ENCODE results near the gene DRD4. TPM values are rescaled to one million over a fixed set of nuclear protein-coding genes. Genes with fewer than 3 reads are reported as not detected.
"Not testable (repeated sequence)": the region's sequence is repeated elsewhere in the genome, so short reads cannot be mapped to it uniquely, and the experiment has no call there.

Gene DRD4
- total RNA-seq, 1 experiment from 2014 or later: not detected

DNA sequence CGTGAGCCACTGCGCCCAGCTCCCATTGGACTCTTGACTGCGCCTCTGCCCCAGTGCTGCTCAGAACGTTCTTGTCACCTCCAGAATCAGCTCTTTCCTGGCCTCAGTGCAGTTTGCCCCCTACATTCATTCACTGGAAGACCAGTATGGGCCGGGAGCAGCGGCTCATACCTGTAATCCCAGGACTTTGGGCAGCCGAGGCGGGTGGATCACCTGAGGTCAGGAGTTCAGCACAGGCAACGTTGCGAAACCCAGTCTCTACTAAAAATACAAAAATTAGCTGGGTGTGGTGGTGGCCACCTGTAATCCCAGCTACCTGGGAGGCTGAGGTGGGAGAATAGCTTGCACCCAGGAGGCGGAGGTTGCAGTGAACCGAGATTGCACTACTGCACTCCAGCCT lies 17.4 kb downstream of the DRD4 start:
- DNase-seq (ENCODE audit: low read depth, low spot score); in situ Hi-C loops (cut with HindIII; ENCODE audit: low pct_unique_long_range_greater_than_20kb, low sequenced_read_pairs): not testable (repeated sequence)

DNA sequence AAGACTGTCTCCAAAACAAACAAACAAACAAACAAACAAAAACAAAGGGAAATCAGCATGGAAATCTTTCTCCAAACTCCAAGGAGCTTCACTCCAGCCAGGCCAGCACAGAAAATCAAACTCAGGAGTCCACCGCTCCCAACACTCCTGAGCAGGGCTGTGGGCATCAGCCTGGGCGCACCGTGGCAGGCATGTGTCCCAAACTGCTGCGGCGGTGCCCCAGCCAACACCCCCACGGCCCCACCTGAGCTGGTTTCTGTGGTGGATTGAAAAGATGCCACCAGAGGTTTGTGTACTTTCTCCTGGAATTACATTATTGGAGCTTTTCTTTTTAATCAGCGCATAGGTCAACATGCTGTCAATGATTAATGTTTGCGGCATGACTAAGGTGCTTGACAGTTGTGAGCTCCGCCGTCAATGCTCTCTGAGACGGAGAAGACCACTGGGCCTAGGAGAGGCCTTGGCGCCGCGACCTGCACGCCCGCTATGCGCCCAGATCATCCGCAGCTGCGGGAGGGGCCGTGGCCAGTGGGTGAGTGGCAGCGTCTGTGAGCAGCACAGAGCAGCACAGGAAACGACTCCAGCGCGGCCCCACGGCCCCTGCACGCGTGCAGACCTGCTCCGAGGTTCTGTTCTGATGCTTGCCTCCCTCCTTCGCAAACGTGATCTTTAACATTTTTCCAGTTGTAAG lies 18.1 kb downstream of the DRD4 start:
- DNase-seq (ENCODE audit: low read depth, low spot score): no peak
- in situ Hi-C loops (cut with HindIII; ENCODE audit: low pct_unique_long_range_greater_than_20kb, low sequenced_read_pairs): no loop called here

DNA sequence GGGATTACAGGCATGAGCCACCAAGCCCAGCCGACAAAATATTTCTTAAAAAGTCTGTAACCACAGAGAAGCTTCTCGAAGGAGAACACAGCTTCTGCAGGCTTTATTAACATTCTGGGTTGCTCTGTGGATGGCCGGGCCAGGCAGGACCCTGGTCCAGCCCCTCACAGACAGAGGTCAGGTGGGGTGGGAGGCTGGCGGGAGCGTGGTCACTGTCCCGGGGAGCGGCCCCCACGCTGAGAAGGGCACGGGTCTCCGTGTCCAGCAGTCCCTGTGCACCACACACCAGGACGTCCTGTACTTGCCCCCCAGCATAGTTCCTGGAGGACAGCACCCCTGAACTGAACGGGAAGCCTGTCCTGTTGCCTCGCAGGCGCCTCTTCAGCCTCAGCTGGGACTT lies 19.4 kb downstream of the DRD4 start:
- in situ Hi-C loops (cut with HindIII; ENCODE audit: low pct_unique_long_range_greater_than_20kb, low sequenced_read_pairs): no loop called here
- DNase-seq (ENCODE audit: low read depth, low spot score): no peak

DNA sequence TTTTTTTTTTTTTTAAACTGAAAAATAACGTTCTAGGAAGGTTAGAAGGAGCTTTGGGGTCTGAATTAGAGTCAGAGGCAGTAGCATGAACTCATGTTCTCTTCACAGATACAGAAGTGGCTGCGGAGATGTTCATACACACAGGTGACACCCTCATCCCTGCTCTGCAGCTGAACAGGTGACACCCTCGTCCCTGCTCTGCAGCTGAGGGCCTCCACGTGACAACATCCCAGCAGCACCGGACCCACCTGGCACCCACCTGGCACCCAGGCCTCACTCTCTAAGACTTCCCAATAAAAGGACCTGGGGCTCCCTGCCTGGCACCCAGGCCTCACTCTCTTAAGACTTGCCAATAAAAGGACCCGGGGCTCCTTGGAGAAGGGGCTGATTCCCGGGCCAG lies 19.8 kb downstream of the DRD4 start:
- no peak for DNase-seq (ENCODE audit: low read depth, low spot score)
- in situ Hi-C loops (cut with HindIII; ENCODE audit: low pct_unique_long_range_greater_than_20kb, low sequenced_read_pairs): no loop called here

DNA sequence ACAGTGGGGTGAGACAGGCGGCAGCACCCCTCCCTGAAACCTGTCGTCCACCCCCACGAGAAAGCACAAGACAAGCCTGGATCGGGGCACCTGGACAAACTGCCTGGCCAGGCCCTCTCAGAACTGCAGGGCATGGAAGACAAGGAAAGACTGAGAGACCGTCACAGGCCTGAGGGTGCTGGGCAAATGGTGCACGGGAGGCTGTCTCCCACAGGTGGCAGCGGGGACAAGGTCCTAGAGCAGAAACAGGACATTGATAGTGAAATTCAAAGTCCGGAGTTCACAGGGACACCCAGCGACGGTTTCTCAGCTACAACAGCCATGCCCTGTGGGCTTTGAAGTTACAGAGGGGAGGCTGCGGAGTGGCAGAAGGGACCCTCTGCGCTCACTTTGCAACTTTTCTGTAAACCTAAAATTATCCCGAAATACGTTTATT lies 20.6 kb downstream of the DRD4 start:
- in situ Hi-C loops (cut with HindIII; ENCODE audit: low pct_unique_long_range_greater_than_20kb, low sequenced_read_pairs): no loop called here
- DNase-seq (ENCODE audit: low read depth, low spot score): no peak

DNA sequence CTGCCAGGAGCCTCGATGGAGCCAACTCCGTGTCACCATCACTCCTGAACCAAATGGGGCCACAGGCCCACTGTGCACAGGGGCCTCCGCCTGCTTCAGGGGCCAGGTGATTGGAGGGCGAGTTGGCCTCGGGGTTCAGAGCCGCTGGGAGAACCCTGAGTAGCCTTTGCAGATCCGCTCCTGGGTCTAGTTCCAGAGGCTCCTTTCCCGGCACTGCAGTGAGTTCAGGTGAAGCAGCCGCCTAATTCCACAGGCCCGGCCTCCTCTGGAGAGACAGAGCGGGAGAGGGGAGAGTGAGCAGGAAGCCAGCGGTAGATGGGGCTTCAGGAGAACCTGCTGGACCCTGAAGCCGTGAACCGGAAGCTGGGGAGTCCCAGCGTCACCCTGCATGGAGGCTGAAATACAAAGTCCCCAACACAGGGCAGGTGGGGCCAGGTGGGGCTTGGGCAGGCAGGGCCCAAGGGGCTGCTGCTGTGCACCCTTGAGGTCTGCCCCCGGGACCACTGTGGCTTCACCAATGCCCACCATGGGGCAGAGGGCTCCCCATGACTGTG lies 22.5 kb downstream of the DRD4 start:
- no peak for DNase-seq (ENCODE audit: low read depth, low spot score)
- in situ Hi-C loops (cut with HindIII; ENCODE audit: low pct_unique_long_range_greater_than_20kb, low sequenced_read_pairs): no loop called here

DNA sequence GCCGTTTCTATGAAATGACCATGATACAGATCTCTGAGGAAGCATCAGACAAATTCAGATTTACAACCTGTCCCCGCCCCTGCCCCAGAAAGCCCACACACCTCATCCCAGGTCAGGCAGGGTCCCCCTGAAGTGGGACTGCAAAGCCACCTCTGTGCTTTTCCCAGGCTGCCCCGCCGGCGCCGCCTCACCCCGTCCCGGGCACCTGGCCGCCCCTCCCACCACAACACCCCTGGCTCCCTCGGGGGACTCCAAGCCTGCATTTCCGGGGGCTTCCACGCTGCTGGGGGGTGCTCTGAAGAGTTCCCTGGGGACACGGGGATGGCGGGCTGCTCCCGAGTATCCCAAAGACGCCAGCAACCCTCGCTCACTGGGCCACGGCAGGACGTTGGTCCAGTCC lies 23.2 kb downstream of the DRD4 start:
- DNase-seq (ENCODE audit: low read depth, low spot score): no peak
- in situ Hi-C loops (cut with HindIII; ENCODE audit: low pct_unique_long_range_greater_than_20kb, low sequenced_read_pairs): no loop called here

DNA sequence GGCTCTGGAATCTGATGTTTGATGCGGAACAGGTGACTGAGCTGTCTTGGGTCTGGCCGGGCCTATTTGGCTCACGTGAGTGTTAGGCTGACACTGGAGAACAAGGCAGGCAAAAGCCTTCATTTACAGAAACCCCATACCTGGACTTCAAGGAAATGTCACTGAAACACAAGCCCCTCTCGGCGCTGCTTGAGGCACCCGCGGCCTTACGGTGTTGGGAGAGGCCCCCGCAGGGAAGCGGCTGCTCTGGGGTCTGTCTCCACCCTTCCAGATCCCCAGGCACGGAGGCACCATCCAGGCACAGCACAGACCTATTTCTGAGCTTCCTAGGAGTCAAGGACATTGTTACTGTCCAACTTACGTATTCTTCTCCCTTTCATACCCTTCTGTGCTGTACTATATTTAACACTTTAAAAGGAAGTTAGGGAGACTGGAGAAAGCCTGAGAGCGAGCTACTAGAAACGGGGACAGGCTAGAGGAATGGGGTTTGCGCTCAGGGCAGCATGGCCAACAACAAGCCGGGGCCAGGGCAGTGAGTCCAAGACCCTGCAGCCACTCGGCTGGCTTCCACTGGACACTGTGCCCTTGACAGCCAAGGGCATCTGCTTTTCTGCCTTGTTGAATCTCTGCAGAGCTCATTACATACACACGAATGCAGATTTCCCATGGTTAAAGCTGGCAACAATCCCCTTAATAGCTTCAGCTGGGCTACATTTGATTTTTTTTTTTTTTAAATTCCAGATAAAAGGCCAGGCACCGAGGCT lies 23.8 kb downstream of the DRD4 start:
- DNase-seq (ENCODE audit: low read depth, low spot score): no peak
- in situ Hi-C loops (cut with HindIII; ENCODE audit: low pct_unique_long_range_greater_than_20kb, low sequenced_read_pairs): no loop called here

DNA sequence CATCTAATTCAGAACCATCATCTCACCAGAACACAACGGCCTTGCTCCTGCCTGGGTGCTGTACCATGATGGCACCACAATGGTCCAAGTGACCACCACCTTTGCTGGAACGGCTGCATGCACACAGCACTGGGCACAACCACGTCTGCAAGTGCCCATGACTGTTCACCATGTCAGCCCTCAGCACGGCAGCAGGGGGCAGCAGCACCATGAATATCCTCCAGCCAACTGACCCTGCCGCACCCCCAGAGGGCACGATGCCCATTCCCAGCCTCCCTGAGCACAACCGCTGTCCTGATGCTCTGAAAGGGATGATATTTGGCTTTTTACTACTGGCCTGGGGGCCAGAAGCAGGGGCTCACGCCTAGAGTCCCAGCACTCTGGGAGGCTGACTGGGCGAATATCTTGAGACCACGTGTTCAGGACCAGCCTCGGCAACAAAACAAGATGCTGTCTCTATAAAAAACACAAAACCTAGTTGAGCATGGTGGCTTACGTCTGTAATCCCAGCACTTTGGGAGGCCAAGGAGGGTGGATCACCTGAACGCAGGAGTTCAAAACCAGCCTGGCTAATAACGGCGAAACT lies 25.7 kb downstream of the DRD4 start:
- in situ Hi-C loops (cut with HindIII; ENCODE audit: low pct_unique_long_range_greater_than_20kb, low sequenced_read_pairs): no loop called here
- DNase-seq (ENCODE audit: low read depth, low spot score): peak; percentile 72

DNA sequence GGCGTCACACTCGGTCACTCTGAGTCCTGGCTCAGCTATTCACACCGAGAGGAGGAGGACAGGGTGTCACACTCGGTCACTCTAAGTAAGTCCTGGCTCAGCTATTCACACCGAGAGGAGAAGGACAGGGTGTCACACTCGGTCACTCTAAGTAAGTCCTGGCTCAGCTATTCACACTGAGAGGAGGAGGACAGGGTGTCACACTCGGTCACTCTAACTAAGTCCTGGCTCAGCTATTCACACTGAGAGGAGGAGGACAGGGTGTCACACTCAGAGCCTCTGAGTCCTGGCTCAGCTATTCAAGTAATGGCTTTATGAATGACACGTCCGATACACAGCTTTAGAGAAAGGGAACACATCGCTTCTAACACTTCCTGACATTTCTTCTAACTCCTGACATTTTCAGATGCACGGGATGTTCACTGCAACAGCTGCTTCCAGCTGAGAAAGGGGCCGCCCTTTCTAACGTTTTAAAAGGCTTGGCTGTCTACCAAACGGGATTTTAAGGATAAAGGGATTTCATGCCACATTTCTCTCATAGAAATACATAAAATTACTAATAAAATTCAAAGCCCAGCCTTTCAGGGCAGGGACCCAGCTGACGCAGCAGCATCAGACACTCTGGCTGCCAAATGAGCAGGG lies 28.1 kb downstream of the DRD4 start:
- DNase-seq (ENCODE audit: low read depth, low spot score): no peak
- in situ Hi-C loops (cut with HindIII; ENCODE audit: low pct_unique_long_range_greater_than_20kb, low sequenced_read_pairs): no loop called here

DNA sequence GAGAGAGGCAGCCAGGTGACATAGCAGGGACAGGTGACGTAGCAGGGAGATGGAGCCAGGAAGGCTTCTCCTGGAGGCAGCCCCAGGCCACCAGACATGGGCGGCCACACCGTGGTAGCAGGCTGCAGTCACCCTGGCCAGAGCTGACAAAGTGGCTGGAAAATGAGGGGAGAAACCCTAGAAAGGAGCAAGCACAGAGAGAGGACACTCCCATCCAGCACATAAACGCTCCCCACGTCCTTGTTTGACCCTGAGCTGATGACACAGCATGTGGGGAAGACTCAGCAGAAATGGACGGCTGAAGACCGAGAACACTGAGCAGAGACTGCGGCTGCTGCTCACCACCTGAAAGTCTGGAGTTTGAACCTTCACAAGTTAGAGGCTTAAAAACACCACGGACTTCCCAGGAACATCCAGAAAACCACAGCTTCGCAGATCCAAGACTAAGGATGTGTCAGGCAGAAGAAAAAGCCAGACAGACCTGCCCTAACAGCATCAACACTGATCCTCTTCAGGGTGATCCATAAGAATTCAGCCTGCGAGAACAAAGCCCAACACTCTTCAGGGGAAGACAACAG lies 28.7 kb downstream of the DRD4 start:
- DNase-seq (ENCODE audit: low read depth, low spot score): no peak
- in situ Hi-C loops (cut with HindIII; ENCODE audit: low pct_unique_long_range_greater_than_20kb, low sequenced_read_pairs): no loop called here

DNA sequence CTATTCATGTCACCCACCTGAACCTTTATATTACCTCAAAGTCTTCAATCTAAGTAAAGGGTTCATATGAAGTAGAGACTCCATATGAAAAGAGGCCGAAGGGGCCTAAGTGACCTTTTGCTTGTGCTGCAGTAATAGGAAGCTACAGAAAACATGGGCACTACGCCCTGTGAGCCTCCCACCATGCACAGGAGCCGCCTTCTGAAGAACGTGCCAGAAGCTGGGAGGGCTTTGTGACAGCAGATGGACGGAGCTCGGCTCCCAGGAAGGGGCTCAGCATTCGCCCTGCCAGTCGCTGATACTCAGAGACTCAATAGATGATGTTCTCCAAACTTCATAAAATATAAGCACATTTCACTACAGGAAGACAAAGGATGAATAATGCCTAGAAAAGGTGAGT lies 36.8 kb downstream of the DRD4 start:
- DNase-seq (ENCODE audit: low read depth, low spot score): no peak
- in situ Hi-C loops (cut with HindIII; ENCODE audit: low pct_unique_long_range_greater_than_20kb, low sequenced_read_pairs): no loop called here

DNA sequence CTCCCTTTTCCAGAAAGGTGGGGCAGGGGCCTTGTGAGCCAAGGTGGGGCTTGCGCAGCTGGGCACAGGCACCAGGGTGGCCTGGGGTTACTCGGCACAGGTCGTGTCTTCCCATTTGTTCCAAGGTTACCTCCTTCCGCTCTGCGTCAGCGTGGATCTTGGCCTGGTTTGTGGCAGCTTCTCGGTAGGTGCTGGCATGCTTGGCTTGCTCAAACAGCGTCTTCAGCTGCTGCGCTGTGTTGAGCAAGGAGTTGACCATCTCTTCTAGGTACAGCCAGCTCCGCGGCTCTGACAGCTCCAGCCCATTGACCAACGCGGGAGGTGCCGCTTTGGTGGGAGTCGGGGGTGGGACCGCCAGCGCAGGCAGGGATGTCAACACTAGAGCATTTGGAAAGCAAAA lies 37.3 kb downstream of the DRD4 start:
- in situ Hi-C loops (cut with HindIII; ENCODE audit: low pct_unique_long_range_greater_than_20kb, low sequenced_read_pairs): no loop called here
- DNase-seq (ENCODE audit: low read depth, low spot score): no peak

DNA sequence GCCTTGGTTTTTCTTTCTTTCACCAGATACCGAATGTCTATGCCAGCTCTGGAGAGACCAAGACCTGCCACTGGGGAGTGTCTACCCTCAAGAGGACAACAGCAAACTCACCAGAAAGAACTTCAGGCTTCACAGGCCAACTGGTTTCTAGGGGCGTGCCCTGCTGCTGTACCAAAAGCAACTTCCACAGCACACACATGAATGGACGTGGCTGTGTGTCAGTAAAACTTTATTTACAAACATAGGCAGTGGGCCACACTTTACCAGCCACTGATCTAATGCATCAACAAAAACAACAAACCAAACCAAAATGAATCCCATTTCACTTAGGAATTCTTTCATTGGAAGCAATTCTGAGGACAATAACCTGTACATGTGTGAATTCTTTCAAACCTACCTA lies 41.2 kb downstream of the DRD4 start:
- no peak for DNase-seq (ENCODE audit: low read depth, low spot score)
- in situ Hi-C loops (cut with HindIII; ENCODE audit: low pct_unique_long_range_greater_than_20kb, low sequenced_read_pairs): no loop called here

DNA sequence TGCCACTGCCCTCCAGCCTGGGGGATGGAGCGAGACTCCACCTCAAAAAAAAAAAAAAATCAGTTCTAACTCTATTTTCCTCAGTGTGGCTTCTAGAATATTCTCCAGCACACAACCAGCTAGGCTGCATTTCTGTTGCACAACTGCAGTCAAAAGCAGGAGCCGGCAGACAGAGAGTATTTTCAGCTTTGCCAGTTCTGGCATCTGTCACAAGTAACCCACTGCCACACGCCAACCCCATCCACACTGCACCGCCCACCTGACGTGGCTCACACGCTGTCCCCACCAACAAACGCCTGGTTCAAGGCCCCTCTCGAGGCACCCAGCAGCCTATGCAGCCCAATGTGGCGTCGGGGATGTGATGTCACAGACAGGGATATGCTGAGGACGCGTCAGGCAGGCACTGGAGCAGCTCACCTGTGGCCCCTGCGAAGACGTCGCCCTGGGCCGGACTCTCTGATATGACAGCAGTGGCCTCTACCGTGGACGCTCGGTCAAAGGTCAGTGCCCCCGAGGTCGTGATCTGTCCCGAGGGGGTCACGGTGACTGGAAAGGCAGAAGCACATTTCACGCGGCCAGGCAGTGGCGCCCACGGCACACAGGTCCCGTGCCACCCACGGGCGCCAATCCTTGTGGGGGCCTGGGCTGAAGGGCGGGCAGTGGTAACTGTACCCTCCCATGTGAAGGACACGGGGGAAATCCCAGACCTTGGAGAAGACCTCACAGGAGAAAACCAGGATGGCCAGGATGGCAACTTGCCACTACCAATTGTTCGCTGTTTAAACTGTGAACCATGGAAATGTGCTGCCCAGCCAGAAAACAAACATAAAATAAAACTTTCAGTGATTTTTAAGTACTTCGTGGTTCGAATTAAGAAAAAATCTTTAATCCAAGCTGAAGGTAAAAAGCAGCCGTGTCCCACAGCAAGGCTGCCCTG lies 42.5 kb downstream of the DRD4 start:
- in situ Hi-C loops (cut with HindIII; ENCODE audit: low pct_unique_long_range_greater_than_20kb, low sequenced_read_pairs): no loop called here
- DNase-seq (ENCODE audit: low read depth, low spot score): no peak

DNA sequence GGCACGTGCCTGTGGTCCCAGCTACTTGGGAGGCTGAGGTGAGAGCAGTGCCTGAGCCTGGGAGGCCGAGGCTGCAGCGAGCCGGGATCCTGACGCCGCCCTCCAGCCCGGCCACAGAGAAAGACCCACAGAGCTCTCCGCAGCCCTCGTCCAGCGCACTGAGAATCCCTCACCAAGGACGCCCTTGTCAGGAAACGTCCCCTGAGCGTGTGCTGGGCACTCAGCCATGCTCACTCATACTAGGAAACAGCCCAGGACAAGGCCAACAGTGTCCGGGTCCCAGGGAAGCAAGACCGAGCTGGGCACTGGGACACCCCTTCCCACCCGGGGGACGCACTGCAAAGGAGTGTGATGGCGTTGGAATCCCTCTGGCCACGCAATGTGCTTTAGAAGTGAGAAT lies 43.4 kb downstream of the DRD4 start:
- in situ Hi-C loops (cut with HindIII; ENCODE audit: low pct_unique_long_range_greater_than_20kb, low sequenced_read_pairs): no loop called here
- DNase-seq (ENCODE audit: low read depth, low spot score): no peak

DNA sequence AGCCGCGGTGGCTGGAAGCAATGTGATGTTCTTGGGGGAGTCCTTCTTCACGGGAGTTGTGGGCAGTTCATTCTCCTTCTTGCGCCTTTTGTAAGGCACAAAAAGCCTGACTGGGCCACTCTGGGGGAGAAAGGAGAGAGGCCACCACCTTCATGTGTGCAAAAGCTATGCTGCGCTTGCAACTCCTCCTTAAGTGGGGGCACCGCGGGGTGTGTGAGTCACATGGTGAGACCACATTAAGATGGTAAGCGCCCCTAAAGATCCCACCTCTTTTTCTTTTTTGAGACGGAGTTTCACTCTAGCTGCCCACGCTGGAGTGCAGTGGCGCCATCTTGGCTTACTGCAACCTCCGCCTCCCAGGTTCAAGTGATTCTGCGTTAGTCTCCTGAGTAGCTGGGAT lies 43.9 kb downstream of the DRD4 start:
- in situ Hi-C loops (cut with HindIII; ENCODE audit: low pct_unique_long_range_greater_than_20kb, low sequenced_read_pairs): no loop called here
- no peak for DNase-seq (ENCODE audit: low read depth, low spot score)

Data from SK-MEL-5 (cell line).